Hepatic stellate cell (primary cell): Measurements from ENCODE around the gene TMED8.
"Not testable (repeated sequence)": the region's sequence is repeated elsewhere in the genome, so short reads cannot be mapped to it uniquely, and the experiment has no call there.

Experiments used
- DNase-seq: peaks from one replicate; pipeline ENCODE4 v3.0.0; 2011; ENCODE audit warnings: low spot score

TMED8 gene

DNA sequence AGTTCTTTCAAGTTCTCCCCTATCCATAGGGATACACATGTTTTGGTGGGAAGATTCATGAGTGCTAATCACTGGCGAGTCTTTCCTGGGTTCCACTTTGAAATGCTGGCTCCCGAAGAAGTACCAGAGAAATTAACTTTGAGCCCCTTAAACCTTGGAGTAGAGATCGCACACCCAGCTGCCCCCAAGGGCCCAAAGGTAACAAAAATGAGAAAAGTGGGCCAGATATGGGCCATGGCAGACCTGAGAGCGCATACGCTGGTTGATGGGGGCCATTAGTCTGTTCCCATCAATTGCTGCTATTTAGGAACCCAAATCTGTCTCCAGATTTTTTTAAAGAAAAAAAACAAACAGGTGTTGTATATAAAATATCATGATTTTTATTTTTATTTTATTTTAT is 53.9 kb downstream of the TMED8 start:
- DNase-seq: no peak

DNA sequence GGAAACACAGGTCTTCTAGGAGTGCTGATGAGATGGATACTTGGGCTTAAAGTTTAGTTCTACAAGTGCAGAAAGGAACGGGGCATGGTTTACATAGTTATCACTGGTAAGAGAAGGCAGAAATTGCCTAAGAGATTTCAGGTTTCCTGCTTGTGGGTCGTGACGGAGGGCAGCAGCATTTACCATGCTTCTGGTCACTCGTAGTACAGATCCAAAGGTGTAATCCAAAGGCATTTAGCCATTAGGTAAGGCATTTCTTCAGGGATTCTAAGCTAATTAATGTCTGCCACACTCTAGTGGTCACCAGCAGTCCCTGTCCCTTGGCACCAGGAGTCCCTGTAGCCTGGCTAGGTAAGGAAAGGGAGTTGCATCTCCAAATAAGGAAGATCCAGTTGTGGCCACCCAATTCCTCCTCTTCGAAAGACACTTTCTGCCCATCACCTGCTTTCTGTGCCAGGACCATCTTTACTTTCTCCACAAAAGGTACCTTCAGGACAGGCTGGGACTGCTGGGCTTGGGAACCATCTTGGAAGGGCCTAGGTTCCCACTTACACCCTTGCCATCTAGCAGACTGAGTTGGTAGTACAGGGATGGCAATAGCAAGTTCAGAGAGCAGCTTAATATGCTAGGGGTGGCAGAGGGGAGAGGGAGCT is 54.5 kb downstream of the TMED8 start:
- no peak for DNase-seq

DNA sequence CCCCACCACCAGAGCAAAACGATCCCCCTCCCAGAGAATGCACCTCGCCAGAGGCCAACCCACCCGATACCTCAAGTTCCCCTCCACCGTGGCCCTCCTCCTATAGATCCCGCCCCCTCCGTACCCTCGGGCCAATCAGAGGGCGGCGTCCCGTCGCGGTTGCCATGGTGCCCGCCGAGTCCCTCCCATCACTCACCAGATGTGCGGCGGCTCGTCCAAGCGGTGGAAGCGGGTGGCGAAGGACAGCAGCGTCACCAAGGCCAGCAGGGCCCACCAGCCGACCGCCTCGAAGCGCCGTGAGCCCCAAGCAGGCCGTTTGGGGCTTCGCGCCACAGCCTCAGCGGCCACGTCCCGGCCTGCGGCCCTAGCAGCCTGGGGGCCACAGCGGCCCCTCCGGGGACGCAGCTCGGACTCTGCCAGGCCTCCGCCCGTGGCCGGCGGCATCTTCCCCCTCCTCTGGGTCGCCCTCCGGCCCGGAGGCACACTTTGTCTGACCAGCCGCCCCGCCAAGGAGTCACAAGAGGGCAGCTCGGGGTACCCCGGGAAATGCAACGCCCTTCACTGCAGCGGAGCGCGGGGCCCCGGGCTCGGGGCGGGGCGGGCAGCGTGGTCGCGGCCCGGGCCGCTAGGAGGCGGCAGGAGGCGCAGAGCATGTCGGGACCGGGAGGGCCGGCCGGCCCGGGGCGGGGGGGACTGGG is 56.5 kb downstream of the TMED8 start, which contains the start of gene POMT2:
POMT2 (minus strand) TSS at position 646 of the 698 bp plus-strand sequence; CDS start at position 444, 202 bp downstream.
- peak; percentile 94 for DNase-seq

DNA sequence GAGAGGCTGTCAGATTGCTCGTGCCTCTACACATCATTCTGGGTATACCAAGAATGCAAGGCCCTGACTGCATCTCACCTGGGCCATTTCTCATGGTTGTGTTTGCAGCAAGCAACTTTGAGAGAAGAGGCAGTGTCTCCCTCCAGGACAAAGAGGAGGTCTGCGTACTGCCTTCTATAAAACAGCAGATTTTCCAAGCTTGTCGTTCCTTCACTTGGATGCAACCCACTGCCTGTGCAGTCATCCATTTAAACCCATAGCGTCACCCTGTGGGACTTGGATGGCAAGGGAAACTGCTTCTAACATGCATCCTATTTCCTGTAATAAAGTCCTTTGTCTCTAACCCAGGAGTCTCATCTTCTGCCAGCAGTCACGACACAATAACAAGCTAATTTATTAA is 57.5 kb downstream of the TMED8 start:
- DNase-seq: no peak

DNA sequence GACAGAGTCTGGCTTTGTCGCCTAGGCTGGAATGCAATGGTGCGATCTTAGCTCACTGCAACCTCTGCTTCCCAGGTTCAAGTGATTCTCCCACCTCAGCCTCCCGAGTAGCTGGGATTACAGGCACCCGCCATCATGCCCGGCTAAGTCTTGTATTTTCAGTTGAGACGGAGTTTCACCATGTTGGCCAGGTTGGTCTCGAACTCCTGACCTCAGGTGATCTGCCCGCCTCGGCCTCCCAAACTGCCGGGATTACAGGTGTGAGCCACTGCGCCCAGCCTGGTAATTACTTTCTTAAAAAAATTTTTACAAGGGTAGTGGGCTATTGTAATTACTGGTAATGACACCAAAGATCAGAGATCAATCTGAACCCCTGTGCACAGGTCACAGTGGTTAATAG is 58.1 kb downstream of the TMED8 start:
- DNase-seq: not testable (repeated sequence)

DNA sequence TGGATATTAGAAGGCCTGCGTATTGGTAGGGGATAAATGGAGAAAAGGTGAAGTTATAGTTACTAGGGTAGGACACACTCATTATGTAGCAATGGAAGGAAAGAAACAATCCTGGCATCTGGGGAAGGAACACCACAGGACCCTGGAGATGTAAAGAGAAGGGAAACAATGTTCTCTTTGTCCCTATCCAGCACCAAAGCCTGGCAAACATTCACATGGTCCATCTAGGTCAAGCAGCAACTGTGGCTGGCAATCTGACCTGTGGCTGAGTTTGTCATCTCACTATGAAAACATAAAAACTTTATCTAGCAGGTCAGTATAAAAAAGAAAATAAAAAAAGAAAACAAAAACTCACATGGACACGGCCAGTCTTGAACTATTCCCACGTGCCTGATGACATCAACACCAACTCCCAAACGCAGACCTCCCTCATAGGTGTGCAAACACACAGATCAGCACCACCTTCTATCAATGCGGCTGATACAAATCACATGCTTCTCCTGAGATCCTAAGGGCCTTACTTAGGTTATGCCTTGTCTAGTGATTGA is 58.8 kb downstream of the TMED8 start:
- no peak for DNase-seq

DNA sequence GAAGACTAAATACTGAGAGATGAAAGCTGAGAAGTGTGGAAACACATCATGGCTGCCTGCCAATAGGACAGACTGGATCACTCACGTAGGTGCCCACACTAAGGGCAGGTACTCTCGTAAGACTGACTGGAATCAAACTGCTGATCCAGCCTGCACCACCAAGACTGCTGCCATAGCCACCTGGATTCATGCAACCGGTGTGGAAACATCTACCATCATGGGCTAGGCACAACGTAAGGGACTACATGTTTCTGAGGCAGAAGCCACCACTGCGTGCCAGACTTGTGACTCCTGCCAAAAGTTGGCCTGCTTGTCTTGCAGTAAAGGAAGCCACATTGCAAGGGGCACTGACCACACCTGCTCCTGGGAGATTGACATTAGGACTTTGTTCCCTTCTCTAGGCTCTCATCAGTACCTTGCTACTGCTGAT is 60.0 kb downstream of the TMED8 start:
- no peak for DNase-seq

DNA sequence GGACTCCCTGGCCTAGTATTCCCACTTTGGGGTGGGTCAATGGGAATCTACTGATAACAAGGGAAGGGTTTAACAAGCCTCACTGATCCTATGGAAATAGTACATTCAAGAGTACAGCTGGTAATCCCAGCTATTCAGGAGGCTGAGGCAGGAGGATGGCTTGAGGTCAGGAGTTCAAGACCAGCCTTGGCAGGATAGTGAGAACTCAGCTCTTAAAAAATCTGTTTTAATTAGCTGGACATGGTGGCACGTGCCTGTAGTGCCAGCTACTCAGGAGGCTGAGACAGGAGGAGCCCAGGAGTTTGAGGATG is 60.7 kb downstream of the TMED8 start:
- no peak for DNase-seq

DNA sequence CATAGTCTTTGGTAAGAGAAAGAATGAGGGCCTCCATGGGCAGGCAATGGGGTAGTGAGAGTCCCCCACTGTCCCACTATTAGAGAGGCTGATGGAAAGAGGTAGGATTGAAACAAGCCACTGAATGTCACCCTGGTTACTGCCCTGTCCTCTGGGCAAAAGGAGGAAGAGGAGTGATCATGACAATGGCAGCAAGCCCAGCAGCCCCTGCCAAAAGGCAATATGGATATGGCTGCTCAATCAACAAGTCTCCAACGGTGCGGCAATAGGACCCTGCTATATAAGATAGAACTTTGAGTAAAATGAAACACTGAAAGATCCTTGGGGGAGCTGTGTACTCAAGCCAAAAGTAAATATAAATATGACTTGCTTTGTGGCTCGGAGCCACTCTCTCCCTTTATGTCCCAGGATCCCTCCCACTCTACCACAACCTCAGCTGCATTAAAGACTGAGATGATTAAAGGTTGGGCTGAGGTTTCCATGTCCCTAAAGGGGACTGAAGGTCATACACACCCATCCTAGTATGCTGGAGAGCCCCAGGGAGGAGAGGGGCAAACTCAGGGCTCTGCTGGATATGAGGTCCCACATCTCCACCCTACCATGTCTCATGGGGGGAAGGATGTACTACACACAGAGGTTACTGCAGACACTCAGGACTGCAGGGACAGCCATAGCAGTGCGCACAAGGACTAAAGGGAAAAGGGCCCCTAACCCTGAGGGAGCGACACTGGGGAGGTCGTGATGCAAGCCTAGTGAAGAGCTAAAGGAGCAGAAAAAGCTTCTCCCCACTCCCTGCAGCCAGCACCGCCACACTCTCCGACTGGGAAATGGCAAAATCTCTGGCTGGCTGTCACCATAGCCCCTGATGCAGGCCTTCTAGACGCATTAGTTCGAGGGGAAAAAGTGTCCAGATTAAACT is 62.1 kb downstream of the TMED8 start:
- no peak for DNase-seq

DNA sequence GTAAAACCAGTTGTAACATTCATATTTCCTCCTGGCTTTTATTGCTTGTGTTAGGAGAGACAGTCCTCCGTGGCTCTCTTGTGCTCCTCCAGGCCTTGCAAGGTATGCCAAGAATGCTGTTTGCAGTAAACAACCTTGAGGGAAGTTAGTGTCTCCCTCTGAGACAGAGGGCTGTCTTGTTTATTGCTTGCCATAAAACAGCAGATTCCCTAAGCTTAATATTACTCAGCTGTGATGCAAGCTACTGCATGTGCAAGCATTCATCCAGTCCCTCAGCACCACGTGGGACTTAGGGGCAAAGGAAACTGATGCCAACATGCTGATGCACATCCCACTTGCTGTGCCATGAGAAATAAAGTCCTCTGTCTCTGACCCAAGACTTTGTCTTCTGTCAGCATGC is 62.9 kb downstream of the TMED8 start:
- peak; percentile 45 for DNase-seq

DNA sequence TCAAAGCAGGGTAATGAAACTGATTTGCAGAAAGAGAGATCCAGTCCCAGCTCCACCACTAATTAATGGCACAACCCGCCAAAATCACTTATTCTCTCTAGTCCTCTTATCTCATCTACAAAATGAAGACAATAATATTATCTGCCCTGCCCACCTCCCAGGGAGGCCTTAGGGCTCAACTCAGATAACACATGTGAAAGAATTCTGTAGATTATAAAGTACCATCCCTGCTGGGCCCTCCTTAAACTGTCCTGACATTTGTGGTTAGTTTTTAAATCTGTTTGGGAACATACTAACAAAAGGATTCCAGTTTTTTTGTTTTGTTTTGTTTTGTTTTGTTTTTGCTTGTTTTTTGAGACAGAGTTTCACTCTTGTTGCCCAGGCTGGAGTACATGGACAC is 63.5 kb downstream of the TMED8 start:
- DNase-seq: no peak

DNA sequence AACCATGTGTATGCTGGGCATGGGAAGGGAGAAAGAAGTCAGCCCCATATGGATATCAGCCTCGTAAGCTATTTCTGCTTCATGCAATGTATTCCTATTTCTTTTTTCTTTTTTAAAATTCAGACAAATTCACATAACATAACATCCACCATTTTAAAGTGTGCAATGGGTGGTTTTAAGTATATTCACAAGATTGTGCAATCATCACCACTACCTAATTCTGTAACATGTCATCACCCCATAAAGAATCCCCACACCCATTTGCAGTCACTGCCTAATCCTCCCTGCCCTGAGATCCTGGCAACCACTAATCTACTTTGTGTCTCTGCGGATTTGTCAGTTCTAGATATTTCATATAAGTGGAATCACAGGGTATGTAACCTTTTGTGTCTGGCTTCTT is 65.7 kb downstream of the TMED8 start:
- no peak for DNase-seq

DNA sequence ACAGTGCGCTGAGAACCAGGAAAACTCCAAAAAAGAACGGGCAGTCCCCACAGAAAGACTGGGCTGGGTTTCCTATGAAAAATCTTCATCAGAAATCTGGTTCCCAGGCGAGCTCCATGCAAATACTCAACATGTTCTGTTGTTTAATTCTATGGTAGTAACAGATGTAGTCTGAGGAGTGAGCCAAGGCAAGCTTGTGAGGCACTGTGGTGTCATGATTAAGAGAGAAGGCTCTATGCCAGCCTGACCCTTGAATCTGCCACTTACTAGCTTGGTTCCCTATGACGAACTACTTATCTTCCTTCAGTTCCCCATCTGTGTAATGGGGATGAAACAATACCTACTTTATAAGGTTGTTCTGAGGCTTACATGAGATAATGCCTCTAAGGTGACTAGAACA is 66.9 kb downstream of the TMED8 start:
- no peak for DNase-seq

DNA sequence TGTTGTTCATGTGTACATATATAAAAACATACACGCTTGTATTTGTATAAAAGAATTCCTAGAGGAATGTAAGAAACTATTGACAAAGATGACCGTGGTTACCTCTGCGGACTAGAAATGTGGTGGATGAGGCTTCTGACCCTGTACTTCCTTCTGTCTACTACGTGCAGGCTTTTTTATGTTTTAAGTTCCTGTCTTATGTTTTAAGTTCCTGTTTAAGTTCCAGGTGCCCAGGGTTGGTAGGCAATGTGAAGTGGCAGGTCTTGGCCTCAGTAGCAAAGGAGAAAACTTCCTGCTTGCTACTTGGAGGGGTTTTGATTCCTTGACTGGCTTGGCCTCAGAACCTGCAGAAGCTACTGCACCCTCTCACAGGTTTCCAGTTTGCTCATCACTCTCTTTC is 67.8 kb downstream of the TMED8 start:
- DNase-seq: no peak

DNA sequence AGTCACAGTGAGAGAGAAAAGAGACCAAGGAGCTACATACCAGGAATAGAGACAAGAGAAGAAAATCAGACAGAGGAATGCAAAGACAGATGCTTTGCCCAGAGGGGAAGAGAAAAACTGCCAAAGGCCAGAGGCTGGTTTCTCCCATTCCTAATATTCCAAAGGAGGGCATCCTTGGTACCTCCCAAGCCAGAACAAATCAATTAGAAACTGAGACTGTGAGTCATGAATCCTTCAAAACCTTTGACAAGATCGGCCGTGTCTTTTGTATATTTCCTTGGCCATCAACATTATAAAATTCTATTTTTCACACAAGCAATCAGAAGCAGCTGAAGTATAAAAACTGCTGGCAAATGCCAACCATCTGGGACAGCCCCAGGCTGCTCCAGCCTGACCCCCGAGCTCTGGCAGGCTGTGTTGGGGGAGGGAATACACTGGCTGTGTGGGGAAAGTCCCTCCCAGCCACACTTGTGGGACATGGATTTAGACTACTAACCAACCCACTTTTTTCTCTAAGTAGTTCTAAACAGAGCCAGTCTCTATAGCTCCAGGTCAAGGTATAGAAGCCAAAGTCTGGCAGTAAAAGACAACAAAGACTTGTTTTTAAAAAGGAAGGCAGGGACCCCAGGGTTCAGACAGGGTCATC is 69.9 kb downstream of the TMED8 start:
- no peak for DNase-seq

DNA sequence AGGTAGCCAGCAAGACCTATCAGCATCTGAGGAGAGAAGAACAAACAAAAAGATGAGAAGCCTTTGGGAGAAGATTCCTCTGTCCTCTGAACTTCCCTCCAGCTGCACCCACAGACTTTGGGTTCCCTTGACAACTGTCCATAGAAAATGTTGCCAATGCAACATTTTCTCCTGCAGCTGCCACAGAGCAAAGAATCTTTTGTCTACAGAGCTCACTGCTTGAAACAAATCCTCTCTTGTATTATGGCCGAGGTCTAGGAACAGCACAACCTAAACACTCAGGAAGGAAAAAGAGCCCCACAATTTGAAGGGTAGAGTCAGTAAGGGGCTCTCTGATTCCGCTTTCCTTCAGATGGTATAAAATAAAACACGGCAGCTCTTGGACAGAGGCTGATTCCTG is 70.5 kb downstream of the TMED8 start:
- DNase-seq: no peak

DNA sequence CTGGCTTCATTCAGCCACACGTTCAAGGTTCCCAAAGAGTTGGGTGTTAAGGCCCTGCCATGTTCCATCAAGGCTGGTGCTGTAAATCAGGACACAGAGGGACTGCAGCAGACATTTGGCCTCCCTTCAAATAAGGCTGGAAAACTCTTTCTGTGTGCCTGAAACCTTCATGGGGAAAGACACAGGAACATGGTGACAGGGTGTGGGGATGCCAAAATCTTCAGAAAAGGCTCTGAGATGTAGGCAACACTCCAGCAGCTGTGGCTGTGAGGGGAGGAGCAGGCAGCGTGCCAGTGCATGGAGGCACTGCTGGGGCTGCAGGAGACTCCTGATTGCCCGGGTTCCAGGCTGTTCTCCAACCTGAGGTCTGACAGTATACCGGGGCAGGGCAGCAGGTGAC is 71.2 kb downstream of the TMED8 start:
- DNase-seq: no peak

DNA sequence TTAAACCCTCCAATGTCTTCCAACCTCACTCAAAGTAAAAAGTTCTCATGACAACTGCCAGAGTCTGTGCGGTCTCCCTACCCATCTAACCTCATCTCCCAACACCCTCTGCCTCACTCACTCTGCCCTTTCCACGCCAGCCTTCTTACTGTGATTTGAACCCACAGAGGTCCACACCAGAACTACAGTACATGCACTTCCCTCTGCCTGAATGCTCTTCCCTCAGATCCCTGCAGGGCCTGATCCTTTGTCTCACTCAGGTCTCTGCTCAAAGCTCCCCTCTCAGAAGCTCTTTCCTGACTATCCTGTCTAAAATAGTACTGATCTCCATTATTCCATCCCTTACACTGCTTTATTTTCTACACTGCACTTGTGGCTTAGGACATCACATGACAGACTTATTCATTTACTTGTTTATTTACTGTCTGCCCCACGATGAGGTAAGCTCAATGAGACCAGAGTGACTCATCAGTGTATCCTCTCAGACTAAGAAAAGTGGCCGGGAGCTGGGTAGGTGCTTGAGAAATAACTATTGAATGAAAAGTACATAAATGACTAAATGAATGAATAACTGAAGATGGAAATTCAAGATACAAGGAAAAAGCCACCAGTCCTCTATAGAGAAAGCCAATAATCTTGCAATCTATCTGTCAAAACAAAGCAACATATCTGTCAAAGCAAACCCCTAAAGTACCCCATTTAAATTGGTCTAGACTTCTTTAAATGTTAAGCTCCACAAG is 73.3 kb downstream of the TMED8 start:
- peak; percentile 87 for DNase-seq

DNA sequence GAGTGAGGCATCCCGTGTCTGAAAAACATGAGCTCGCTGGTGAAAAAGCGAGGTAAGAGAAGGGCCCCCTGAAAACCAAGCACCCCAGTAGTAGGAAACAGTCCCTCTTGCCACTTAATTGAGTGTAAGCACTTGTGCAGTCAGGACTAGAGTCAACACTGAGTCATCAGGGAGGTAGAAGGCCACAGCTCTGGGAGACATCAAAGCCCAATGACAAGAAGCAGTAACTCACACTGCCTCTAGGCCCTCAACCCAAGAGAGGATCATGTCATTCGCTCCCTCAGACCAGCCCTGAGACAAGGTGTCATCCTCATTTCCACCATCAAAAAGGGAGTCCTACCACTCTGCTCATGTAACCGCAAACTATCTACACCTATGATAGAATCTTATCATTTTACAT is 74.0 kb downstream of the TMED8 start:
- peak; percentile 76 for DNase-seq

DNA sequence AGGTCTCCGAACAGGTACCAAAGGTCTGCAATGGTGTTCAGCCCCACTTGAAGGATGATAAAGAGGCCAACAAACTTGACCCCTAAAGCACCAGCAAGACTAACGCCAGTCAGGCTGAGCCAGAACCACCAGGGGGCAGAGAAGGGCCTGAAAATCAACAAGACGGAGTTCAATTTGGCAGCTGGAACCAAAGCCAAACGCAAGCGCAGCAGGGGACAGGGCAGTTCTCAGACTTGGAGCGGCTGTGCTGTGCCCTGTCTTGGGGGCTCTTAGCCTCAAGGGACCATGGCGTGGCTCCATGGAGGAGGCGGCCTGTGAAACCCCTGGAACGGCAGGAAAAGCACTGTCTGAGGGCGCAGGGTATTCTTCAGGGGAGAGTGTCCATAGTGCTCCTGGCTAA is 75.8 kb downstream of the TMED8 start:
- peak; percentile 69 for DNase-seq

DNA sequence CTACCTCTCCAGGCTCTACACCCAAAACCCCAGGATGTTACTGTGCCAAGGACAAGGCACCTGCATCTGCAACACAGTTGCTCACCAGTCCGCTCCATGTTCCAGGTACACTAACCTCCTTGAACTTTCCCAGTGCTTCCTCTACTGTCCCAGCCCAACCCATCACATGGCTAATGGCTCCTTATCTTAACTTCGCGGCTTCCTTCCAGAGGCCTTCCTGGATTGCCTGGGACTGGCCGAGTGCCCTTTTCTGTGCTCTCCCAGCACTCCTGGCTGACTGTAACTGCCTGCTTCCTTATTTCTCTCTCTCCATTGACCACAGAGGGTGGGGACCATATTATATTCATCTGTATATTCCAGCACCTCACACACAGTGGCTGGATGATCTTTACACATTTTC is 77.1 kb downstream of the TMED8 start:
- DNase-seq: no peak

DNA sequence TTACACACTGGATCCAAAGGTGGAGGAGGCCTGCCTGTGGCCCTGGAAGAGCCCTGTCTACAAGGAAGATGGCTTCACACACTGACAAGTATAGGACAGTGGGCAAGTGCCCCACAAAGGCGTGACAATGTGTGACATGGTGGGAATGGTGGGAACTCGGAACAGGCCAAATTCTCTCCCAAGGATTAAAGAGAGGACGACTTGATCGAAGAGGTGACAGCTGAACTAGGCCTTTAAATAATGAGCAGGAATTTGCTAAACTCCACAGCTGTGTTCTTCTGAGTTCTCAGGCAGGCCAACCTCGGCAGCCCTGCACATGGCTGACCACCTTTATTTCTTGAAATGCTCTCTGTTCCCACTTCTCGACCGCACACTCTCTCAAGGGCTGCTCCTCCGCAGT is 80.0 kb downstream of the TMED8 start:
- DNase-seq: no peak
